Activated naive CD4-positive, alpha-beta T cell treated with anti-CD3 and anti-CD28 coated beads, Interleukin-2, amount 50 U/mL, for 16 hours (primary cell): Measurements from ENCODE around the gene XIRP1.

Experiments used
- DNase-seq: peaks from one replicate; pipeline ENCODE4 v3.0.0-alpha.2; 2020

The XIRP1 gene

GRCh38 chr3:39207361-39208186 lies 15.2 kb upstream of the XIRP1 start:
- no peak for DNase-seq

GRCh38 chr3:39205919-39206516 lies 13.6 kb upstream of the XIRP1 start:
- DNase-seq: no peak

GRCh38 chr3:39205131-39205530 lies 12.7 kb upstream of the XIRP1 start:
- no peak for DNase-seq

- no peak for DNase-seq
Observed at GRCh38 chr3:39203860-39204259, 11.5 kb upstream of the XIRP1 start.

- no peak for DNase-seq
Observed at GRCh38 chr3:39203402-39203801, 11.0 kb upstream of the XIRP1 start.

- no peak for DNase-seq
Observed at GRCh38 chr3:39202094-39202493, 9.7 kb upstream of the XIRP1 start.

- no peak for DNase-seq
Observed at GRCh38 chr3:39196671-39197356, 4.4 kb upstream of the XIRP1 start.

GRCh38 chr3:39196034-39196433 lies 3.6 kb upstream of the XIRP1 start:
- DNase-seq: no peak

GRCh38 chr3:39193391-39193790 lies 996 bp upstream of the XIRP1 start:
- DNase-seq: no peak

- DNase-seq: no peak
Observed at GRCh38 chr3:39191773-39192172, 622 bp downstream of the XIRP1 start.

- DNase-seq: no peak
Observed at GRCh38 chr3:39191111-39191510, 1.3 kb downstream of the XIRP1 start.

GRCh38 chr3:39190281-39191025 lies 1.9 kb downstream of the XIRP1 start:
- no peak for DNase-seq

GRCh38 chr3:39189959-39190269 lies 2.5 kb downstream of the XIRP1 start:
- peak; percentile 44 for DNase-seq

- no peak for DNase-seq
Observed at GRCh38 chr3:39189150-39189958, 3.0 kb downstream of the XIRP1 start.

- DNase-seq: no peak
Observed at GRCh38 chr3:39188271-39189149, 3.9 kb downstream of the XIRP1 start.

GRCh38 chr3:39187372-39188155 lies 4.8 kb downstream of the XIRP1 start:
- DNase-seq: no peak

- DNase-seq: no peak
Observed at GRCh38 chr3:39186692-39187151, 5.7 kb downstream of the XIRP1 start.

- no peak for DNase-seq
Observed at GRCh38 chr3:39185959-39186691, 6.3 kb downstream of the XIRP1 start.

- no peak for DNase-seq
Observed at GRCh38 chr3:39185326-39185958, 7.0 kb downstream of the XIRP1 start.

GRCh38 chr3:39184968-39185285 lies 7.5 kb downstream of the XIRP1 start:
- no peak for DNase-seq
